Activated CD4-positive, alpha-beta T cell treated with anti-CD3 and anti-CD28 coated beads for 36 hours (primary cell): ENCODE results near the gene GLB1L. TPM values are rescaled to one million over a fixed set of nuclear protein-coding genes. Genes with fewer than 3 reads are reported as not detected.

Experiments used
- ATAC-seq: fragments of 200-7000 bp; cut with Tn5 transposase; one replicate; pipeline ENCODE4 v1.10.0; 2021; ENCODE audit warnings: mild to moderate bottlenecking, moderate library complexity
- CTCF ChIA-PET: fragments of 350-600 bp; sonication (Branson Sonifier 250); formaldehyde crosslinking; loops from one replicate; lab custom pipeline; 2021; ENCODE audit warnings: antibody characterized with exemption; lab: Charles Lee
- POLR2A ChIA-PET: fragments of 350-600 bp; sonication (Branson Sonifier 250); formaldehyde crosslinking; loops from one replicate; lab custom pipeline; 2021; ENCODE audit warnings: antibody characterized with exemption, inconsistent platforms; lab: Charles Lee
- DNase-seq: peaks from one replicate; pipeline ENCODE4 v3.0.0-alpha.2; 2020
- H3K27ac Mint-ChIP-seq: one replicate; pipeline ENCODE4 v1.8.0; 2021; ENCODE audit warnings: mixed read lengths
- H3K27me3 Mint-ChIP-seq: one replicate; pipeline ENCODE4 v1.8.0; 2021; ENCODE audit warnings: mixed read lengths
- H3K36me3 Mint-ChIP-seq: one replicate; pipeline ENCODE4 v1.8.0; 2021; ENCODE audit warnings: low read depth, mixed read lengths
- H3K4me1 Mint-ChIP-seq: one replicate; pipeline ENCODE4 v1.8.0; 2021; ENCODE audit warnings: mixed read lengths
- H3K4me3 Mint-ChIP-seq: one replicate; pipeline ENCODE4 v1.8.0; 2021; ENCODE audit warnings: mild to moderate bottlenecking, moderate library complexity, mixed read lengths
- H3K9me3 Mint-ChIP-seq: one replicate; pipeline ENCODE4 v1.8.0; 2021; ENCODE audit warnings: low read depth, mixed read lengths
- intact Hi-C, 2 experiments: fragments of 100-400 bp; cut with DNase I in 1 of 2; cut with micrococcal nuclease in 1 of 2; formaldehyde crosslinking; loops; one replicate each; pipeline versions ENCODE4 v1.14.2 to v1.15.1; 2022 to 2024; cut with DNase I, micrococcal nuclease
- total RNA-seq, 2 experiments: library from RNA; stranded (reverse); gene quantifications; one replicate each; pipeline ENCODE4 v1.2.3, GENCODE V29; 2021

GLB1L gene
- total RNA-seq, 2 experiments from 2014 or later: 2.7 to 4.2 TPM

GRCh38 chr2:219246559-219246958, 1.3 kb upstream of the GLB1L start:
- CTCF ChIA-PET: interaction anchor here (2.6 to 3.5 kb wide), 2 partner anchors 31 to 49 kb away, joined by 17 to 20 read pairs; partner anchors contain the start of gene DNAJB2
- POLR2A ChIA-PET: interaction anchor here (2.2 kb wide), 1 partner anchor 8 kb away, joined by 10 read pairs; the partner anchor contains the start of gene TUBA4A
- DNase-seq (no peak), ATAC-seq (no peak)
- no peaks in the 10 kb centered on the region for H3K9me3 Mint-ChIP-seq
- no peaks in the 10 kb centered on the region for H3K27me3 Mint-ChIP-seq
- intact Hi-C loops: loop anchor here (2.0 to 5.0 kb wide), 2 partner anchors 70 to 251 kb away; partner anchors contain the start of genes CNPPD1 (in 1 of the 2) and GMPPA (in 1 of the 2)
- peaks cover 72% of the 10 kb centered on the region for H3K4me1 Mint-ChIP-seq
- H3K27ac Mint-ChIP-seq: peak overlapping the region; percentile 100
- H3K4me3 Mint-ChIP-seq: peak overlapping the region; percentile 89
- H3K36me3 Mint-ChIP-seq: peaks cover 47% of the 10 kb centered on the region

- peak; percentile 59 for DNase-seq
- ChIA-PET CTCF (interaction anchor here (1.5 to 3.5 kb wide), 5 partner anchors 8 to 53 kb away, joined by 7 to 20 read pairs (median 9); partner anchors contain the start of genes DNAJB2 and TUBA4A), POLR2A (interaction anchor here (1.2 to 2.2 kb wide), 3 partner anchors 9 to 27 kb away, joined by 3 to 10 read pairs (median 4); partner anchors contain the start of genes ABCB6, ANKZF1, ATG9A and TUBA4A)
- H3K27ac Mint-ChIP-seq: peak overlapping the region; percentile 100
- peaks cover 65% of the 10 kb centered on the region for H3K4me1 Mint-ChIP-seq
- H3K4me3 Mint-ChIP-seq: peak overlapping the region; percentile 89
- peaks cover 40% of the 10 kb centered on the region for H3K36me3 Mint-ChIP-seq
- H3K9me3 Mint-ChIP-seq: no peaks in the 10 kb centered on the region
- no peaks in the 10 kb centered on the region for H3K27me3 Mint-ChIP-seq
- no peak for ATAC-seq
- intact Hi-C loops: loop anchor here (1.0 to 5.0 kb wide), 9 partner anchors 8 to 251 kb away; partner anchors contain the start of genes ANKZF1 (in 2 of the 2), ATG9A (in 2 of the 2), CNPPD1 (in 1 of the 2) and DNAJB2 (in 1 of the 2)
Observed at GRCh38 chr2:219245899-219246230, 621 bp upstream of the GLB1L start.

GRCh38 chr2:219244789-219245147, 476 bp downstream of the GLB1L start:
- peak overlapping the region; percentile 100 for H3K27ac Mint-ChIP-seq
- peak overlapping the region; percentile 89 for H3K4me3 Mint-ChIP-seq
- ChIA-PET CTCF (interaction anchor here (0.6 to 3.5 kb wide), 16 partner anchors 10 to 215 kb away, joined by 3 to 20 read pairs (median 4); partner anchors contain the start of genes DNAJB2, TUBA4A and ZFAND2B), POLR2A (interaction anchor here (0.6 to 2.2 kb wide), 6 partner anchors 8 to 38 kb away, joined by 3 to 10 read pairs (median 4); partner anchors contain the start of genes ABCB6, ANKZF1, ATG9A and TUBA4A)
- H3K9me3 Mint-ChIP-seq: no peaks in the 10 kb centered on the region
- peaks cover 54% of the 10 kb centered on the region for H3K4me1 Mint-ChIP-seq
- no peak for ATAC-seq
- DNase-seq: no peak
- intact Hi-C loops: loop anchor here (1.0 to 5.0 kb wide), 8 partner anchors 10 to 253 kb away; partner anchors contain the start of genes ANKZF1 (in 2 of the 2), ATG9A (in 2 of the 2), DNAJB2 (in 1 of the 2) and DNPEP (in 1 of the 2)
- H3K27me3 Mint-ChIP-seq: no peaks in the 10 kb centered on the region
- H3K36me3 Mint-ChIP-seq: peaks cover 29% of the 10 kb centered on the region

GRCh38 chr2:219243291-219243761, 1.9 kb downstream of the GLB1L start:
- ATAC-seq: no peak
- H3K27me3 Mint-ChIP-seq: no peaks in the 10 kb centered on the region
- H3K4me3 Mint-ChIP-seq: peak overlapping the region; percentile 66
- CTCF ChIA-PET: interaction anchor here (3.5 kb wide), 1 partner anchor 34 kb away, joined by 20 read pairs; the partner anchor contains the start of gene DNAJB2
- POLR2A ChIA-PET: no interaction called here
- no peaks in the 10 kb centered on the region for H3K9me3 Mint-ChIP-seq
- DNase-seq: no peak
- peaks cover 16% of the 10 kb centered on the region for H3K36me3 Mint-ChIP-seq
- peaks cover 39% of the 10 kb centered on the region for H3K4me1 Mint-ChIP-seq
- no peak overlapping the region for H3K27ac Mint-ChIP-seq
- intact Hi-C loops: no loop called here

GRCh38 chr2:219234331-219234730, 10.9 kb downstream of the GLB1L start:
- no peaks in the 10 kb centered on the region for H3K9me3 Mint-ChIP-seq
- POLR2A ChIA-PET: interaction anchor here (1.0 kb wide), 1 partner anchor 45 kb away, joined by 3 read pairs; the partner anchor contains the start of gene DNAJB2
- CTCF ChIA-PET: interaction anchor here (1.4 kb wide), 1 partner anchor 15 kb away, joined by 3 read pairs; no protein-coding TSS in a partner anchor
- no peak overlapping the region for H3K27ac Mint-ChIP-seq
- no peaks in the 10 kb centered on the region for H3K27me3 Mint-ChIP-seq
- intact Hi-C loops: no loop called here
- DNase-seq (no peak), ATAC-seq (no peak)
- H3K4me1 Mint-ChIP-seq: peaks cover 17% of the 10 kb centered on the region
- H3K4me3 Mint-ChIP-seq: no peak overlapping the region
- H3K36me3 Mint-ChIP-seq: peaks cover 78% of the 10 kb centered on the region

GRCh38 chr2:219230059-219230540, 15.1 kb downstream of the GLB1L start:
- ChIA-PET POLR2A (interaction anchor here (0.6 to 2.3 kb wide), 9 partner anchors 17 to 158 kb away, joined by 3 to 24 read pairs (median 4); partner anchors contain the start of genes CNPPD1, DNAJB2, DNPEP and TUBA4A), CTCF (interaction anchor here (0.9 to 2.3 kb wide), 15 partner anchors 9 to 189 kb away, joined by 3 to 13 read pairs (median 6); partner anchors contain the start of genes ABCB6, CFAP65, DNAJB2 and GLB1L)
- intact Hi-C loops: no loop called here
- peak; percentile 78 for DNase-seq
- Mint-ChIP-seq H3K27me3 (no peaks in the 10 kb centered on the region), H3K36me3 (peaks cover 73% of the 10 kb centered on the region), H3K9me3 (no peaks in the 10 kb centered on the region), H3K4me3 (peak overlapping the region; percentile 98), H3K27ac (peak overlapping the region; percentile 98), H3K4me1 (peaks cover 34% of the 10 kb centered on the region)
- peak; percentile 28 for ATAC-seq

- CTCF ChIA-PET: interaction anchor here (0.9 to 2.3 kb wide), 13 partner anchors 10 to 188 kb away, joined by 3 to 13 read pairs (median 6); partner anchors contain the start of genes ABCB6, CFAP65, DNAJB2 and GLB1L
- H3K4me3 Mint-ChIP-seq: peak within 1 kb of the TSS; percentile 98
Observed at GRCh38 chr2:219229305-219230058, 15.8 kb downstream of the GLB1L start, which contains the start of the genes ANKZF1 and ATG9A. Gene ANKZF1 (plus strand): TSS chr2:219229806. CDS start chr2:219230258, 452 bp downstream. Gene ATG9A (minus strand): TSS chr2:219229636. CDS start chr2:219228024, 1,612 bp downstream.

GRCh38 chr2:219228911-219229304, 16.3 kb downstream of the GLB1L start:
- H3K27ac Mint-ChIP-seq: peak overlapping the region; percentile 78
- peaks cover 33% of the 10 kb centered on the region for H3K4me1 Mint-ChIP-seq
- no peaks in the 10 kb centered on the region for H3K27me3 Mint-ChIP-seq
- ChIA-PET CTCF (interaction anchor here (1.2 to 2.3 kb wide), 3 partner anchors 10 to 188 kb away, joined by 3 to 13 read pairs (median 7); partner anchors contain the start of genes ABCB6 and CFAP65), POLR2A (interaction anchor here (1.1 to 2.3 kb wide), 6 partner anchors 16 to 50 kb away, joined by 3 to 24 read pairs (median 4); partner anchors contain the start of genes DNAJB2, GLB1L, STK16 and TUBA4A)
- intact Hi-C loops: loop anchor here (1.0 kb wide), 14 partner anchors 10 to 661 kb away; partner anchors contain the start of genes DNAJB2 (in 2 of the 2), GLB1L (in 2 of the 2), NHEJ1 (in 2 of the 2) and STK16 (in 2 of the 2)
- peaks cover 74% of the 10 kb centered on the region for H3K36me3 Mint-ChIP-seq
- ATAC-seq: no peak
- DNase-seq: no peak
- no peaks in the 10 kb centered on the region for H3K9me3 Mint-ChIP-seq
- H3K4me3 Mint-ChIP-seq: peak overlapping the region; percentile 98

More at GRCh38 chr2:219229305-219230058, 15.8 kb downstream of the GLB1L start, which contains the start of the genes ANKZF1 and ATG9A:
- no peaks in the 10 kb centered on the region for H3K27me3 Mint-ChIP-seq
- H3K27ac Mint-ChIP-seq: peak within 1 kb of the TSS; percentile 98
- peaks cover 74% of the 10 kb centered on the region for H3K36me3 Mint-ChIP-seq
- H3K9me3 Mint-ChIP-seq: no peaks in the 10 kb centered on the region
- POLR2A ChIA-PET: interaction anchor here (0.6 to 2.3 kb wide), 10 partner anchors 16 to 158 kb away, joined by 3 to 24 read pairs (median 4); partner anchors contain the start of genes CNPPD1, DNAJB2, DNPEP and GLB1L
- DNase-seq (peak; percentile 99), ATAC-seq (peak; percentile 98)
- intact Hi-C loops: loop anchor here (1.0 kb wide), 14 partner anchors 10 to 661 kb away; partner anchors contain the start of genes DNAJB2 (in 2 of the 2), GLB1L (in 2 of the 2), NHEJ1 (in 2 of the 2) and STK16 (in 2 of the 2)
- peaks cover 34% of the 10 kb centered on the region for H3K4me1 Mint-ChIP-seq

- intact Hi-C loops: no loop called here
- peak overlapping the region; percentile 78 for H3K27ac Mint-ChIP-seq
- H3K27me3 Mint-ChIP-seq: no peaks in the 10 kb centered on the region
- ChIA-PET POLR2A (interaction anchor here (1.2 to 2.3 kb wide), 3 partner anchors 22 to 25 kb away, joined by 3 to 24 read pairs (median 5); partner anchors contain the start of genes TUBA4A, TUBA4B and ZFAND2B), CTCF (interaction anchor here (0.6 to 2.5 kb wide), 5 partner anchors 21 to 140 kb away, joined by 3 to 5 read pairs (median 4); partner anchors contain the start of gene ZFAND2B)
- peaks cover 33% of the 10 kb centered on the region for H3K4me1 Mint-ChIP-seq
- peak overlapping the region; percentile 84 for H3K4me3 Mint-ChIP-seq
- ATAC-seq: no peak
- no peaks in the 10 kb centered on the region for H3K9me3 Mint-ChIP-seq
- H3K36me3 Mint-ChIP-seq: peaks cover 73% of the 10 kb centered on the region
- DNase-seq: no peak
Observed at GRCh38 chr2:219228041-219228910, 17.0 kb downstream of the GLB1L start.
